Sigmoid colon (tissue), 7 donors: ENCODE measurements around the gene SPDYE4. TPM values are rescaled to one million over a fixed set of nuclear protein-coding genes. Genes with fewer than 3 reads are reported as not detected.

Experiments used
- DNase-seq: peaks from one replicate; pipeline ENCODE4 v3.0.0-alpha.2; 2019
- H3K27ac ChIP-seq, 4 donors: fragments of 200-600 bp; sonication (generic); one replicate each; pipeline ENCODE4 v1.5.1; 2016 to 2019; ENCODE audit warnings: mild to moderate bottlenecking in 1 of 4
- H3K27me3 ChIP-seq, 3 donors: fragments of 200-600 bp; sonication (generic); one replicate each; pipeline ENCODE4 v1.5.1; 2019; ENCODE audit warnings: mild to moderate bottlenecking in 1 of 3
- H3K36me3 ChIP-seq, 4 donors: fragments of 200-600 bp; sonication (generic); one replicate each; pipeline ENCODE4 v1.5.1; 2016 to 2019
- H3K4me1 ChIP-seq, 4 donors: fragments of 200-600 bp; sonication (generic); one replicate each; pipeline ENCODE4 v1.5.1; 2017 to 2019
- H3K4me3 ChIP-seq, 4 donors: fragments of 200-600 bp; sonication (generic); one replicate each; pipeline ENCODE4 v1.5.1; 2017 to 2019; ENCODE audit warnings: mild to moderate bottlenecking in 2 of 4, moderate library complexity in 1 of 4
- H3K9me3 ChIP-seq, 4 donors: fragments of 200-600 bp in 3 of 4; sonication (generic) in 3 of 4; one replicate each; pipeline versions ENCODE4 v1.5.1 to v1.6.1; 2013 to 2019
- EP300 ChIP-seq, 4 donors: sonication (generic); formaldehyde crosslinking; IDR thresholded peaks; one replicate each; pipeline ENCODE4 v1.6.1; 2017; ENCODE audit warnings: antibody characterized with exemption in 4 of 4
- POLR2A ChIP-seq, 2 donors: fragments of 450-650 bp; IDR thresholded peaks; one replicate each; pipeline ENCODE4 v1.6.1; 2016; ENCODE audit warnings: antibody characterized with exemption in 2 of 2, mild to moderate bottlenecking in 2 of 2, moderate library complexity in 2 of 2
- POLR2AphosphoS5 ChIP-seq, 4 donors: sonication (generic); formaldehyde crosslinking; IDR thresholded peaks; one replicate each; pipeline ENCODE4 v1.6.1; 2017; ENCODE audit warnings: antibody characterized with exemption in 4 of 4
- WGBS, 2 donors: extraction: QIAGEN DNeasy Blood & Tissue Kit; methylation state at CpG; one replicate each; pipeline ENCODE4 v1.1.7; 2013; 5-methylcytosine and 5-hydroxymethylcytosine counted together
- intact Hi-C: fragments of 100-400 bp; cut with DNase I; formaldehyde crosslinking; loops from one replicate; pipeline ENCODE4 v1.15.1; 2023
- polyA plus RNA-seq, 3 donors: library from polyadenylated mRNA; stranded (reverse); fragments of 200-250 nt; gene quantifications; one replicate each; pipeline ENCODE4 v1.2.3, GENCODE V29; 2013
- total RNA-seq, 4 donors: library from RNA; depleted of rRNA; stranded (reverse); fragments of >200 nt; gene quantifications; one replicate each; pipeline ENCODE4 v1.1.0, GENCODE V29; 2016
- TF ChIP-seq, protein P1 (sequence below), 4 experiments: fragments of 450-650 bp in 3 of 4; fragments of 200-600 bp in 1 of 4; IDR thresholded peaks; one replicate each; pipeline ENCODE4 v1.5.1; 2016 to 2019; ENCODE audit warnings: antibody characterized with exemption in 4 of 4, mild to moderate bottlenecking in 3 of 4, moderate library complexity in 2 of 4
- donor health status: healthy with polysubstance abuse.
- donor health status: Bipolar disorder and iron deficiency.
- donor health status: healthy.

Gene SPDYE4
- total and polyA plus RNA-seq, 7 donors, result not detected

DNA sequence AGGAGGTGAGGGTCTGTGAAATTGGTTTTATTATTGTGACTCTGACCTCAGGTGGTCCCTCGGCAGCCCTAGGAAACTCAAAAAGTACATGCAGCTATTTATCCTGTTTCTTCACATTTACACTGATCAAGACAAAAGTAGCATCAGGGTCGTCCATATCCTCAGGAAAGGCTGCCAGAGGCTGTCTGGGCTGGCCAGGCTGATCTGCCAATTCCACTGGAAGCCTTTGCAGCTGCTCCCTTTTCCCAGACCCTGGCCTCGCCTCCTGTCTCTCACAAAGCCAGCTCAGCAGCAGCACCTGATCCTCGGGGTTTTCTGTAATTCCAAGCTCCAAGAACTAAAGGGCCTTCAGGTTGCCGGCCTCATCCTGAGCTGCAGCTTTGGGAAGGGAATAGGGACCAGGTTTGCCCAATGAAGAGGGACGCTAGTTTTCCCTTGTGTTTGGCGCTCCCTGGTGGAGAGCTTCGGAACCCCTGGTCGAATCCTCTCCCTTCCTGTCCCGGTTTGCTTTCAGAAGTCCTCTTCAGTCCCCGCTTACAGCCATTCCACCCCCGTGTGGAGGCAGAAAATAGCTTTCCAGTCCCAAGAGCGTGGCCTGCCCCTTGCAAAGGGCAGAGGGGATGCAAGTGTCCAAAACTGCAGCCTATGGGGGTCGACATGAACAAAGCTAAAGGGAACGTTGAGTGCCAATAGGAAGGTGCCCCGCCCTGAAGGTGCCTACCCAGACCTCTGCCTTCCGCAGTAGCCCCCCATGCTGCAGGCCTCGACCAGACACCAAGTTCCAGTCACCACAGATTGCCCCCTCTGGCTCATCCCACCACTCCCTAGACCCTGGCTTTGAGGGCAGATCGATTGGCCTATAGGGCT lies 27.4 kb upstream of the SPDYE4 start:
- Histone ChIP-seq H3K4me3 (no peak overlapping the region), H3K27me3 (no peaks in the 10 kb centered on the region), H3K36me3 (no peaks in the 10 kb centered on the region), H3K27ac (no peak overlapping the region), H3K9me3 (no peaks in the 10 kb centered on the region), H3K4me1 (no peaks in the 10 kb centered on the region)
- TF ChIP-seq POLR2A (IDR thresholded peaks at IDR 0.05), result no peak
- TF ChIP-seq, protein P1, sequence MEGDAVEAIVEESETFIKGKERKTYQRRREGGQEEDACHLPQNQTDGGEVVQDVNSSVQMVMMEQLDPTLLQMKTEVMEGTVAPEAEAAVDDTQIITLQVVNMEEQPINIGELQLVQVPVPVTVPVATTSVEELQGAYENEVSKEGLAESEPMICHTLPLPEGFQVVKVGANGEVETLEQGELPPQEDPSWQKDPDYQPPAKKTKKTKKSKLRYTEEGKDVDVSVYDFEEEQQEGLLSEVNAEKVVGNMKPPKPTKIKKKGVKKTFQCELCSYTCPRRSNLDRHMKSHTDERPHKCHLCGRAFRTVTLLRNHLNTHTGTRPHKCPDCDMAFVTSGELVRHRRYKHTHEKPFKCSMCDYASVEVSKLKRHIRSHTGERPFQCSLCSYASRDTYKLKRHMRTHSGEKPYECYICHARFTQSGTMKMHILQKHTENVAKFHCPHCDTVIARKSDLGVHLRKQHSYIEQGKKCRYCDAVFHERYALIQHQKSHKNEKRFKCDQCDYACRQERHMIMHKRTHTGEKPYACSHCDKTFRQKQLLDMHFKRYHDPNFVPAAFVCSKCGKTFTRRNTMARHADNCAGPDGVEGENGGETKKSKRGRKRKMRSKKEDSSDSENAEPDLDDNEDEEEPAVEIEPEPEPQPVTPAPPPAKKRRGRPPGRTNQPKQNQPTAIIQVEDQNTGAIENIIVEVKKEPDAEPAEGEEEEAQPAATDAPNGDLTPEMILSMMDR (IDR thresholded peaks at IDR 0.05), result peak in 3 of 4 experiments; percentile 47 to 71 (median 50)
- intact Hi-C loops, result loop anchor here (2.0 kb wide), 1 partner anchor 375 kb away; no protein-coding TSS in a partner anchor
- WGBS, 2 donors, result 27 to 33% methylated on average over 19 of the region's 19 CpGs
- peak; percentile 78 for DNase-seq

DNA sequence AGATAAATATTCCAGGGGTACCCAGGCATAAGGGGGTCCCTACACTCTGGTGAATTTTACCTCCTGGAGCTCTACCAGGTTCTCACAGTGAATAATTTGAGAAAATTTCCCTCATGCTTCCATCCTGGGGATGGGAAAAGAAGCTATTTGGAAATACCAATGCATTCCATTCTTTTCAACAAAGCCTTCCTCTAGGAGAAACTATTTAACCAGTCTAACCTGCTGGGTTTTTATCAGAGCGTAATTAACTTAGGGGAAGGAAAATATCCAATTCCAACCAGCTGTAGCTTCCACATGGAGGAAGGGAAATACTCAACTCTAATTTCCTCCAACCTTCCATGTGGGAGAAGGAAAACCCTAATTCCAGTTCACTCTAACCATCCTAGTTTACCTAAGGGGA lies 23.8 kb upstream of the SPDYE4 start:
- H3K4me3 ChIP-seq, result no peak overlapping the region
- TF ChIP-seq EP300 (IDR thresholded peaks at IDR 0.05), result no peak
- TF ChIP-seq, protein P1 (IDR thresholded peaks at IDR 0.05), result no peak
- TF ChIP-seq POLR2A (IDR thresholded peaks at IDR 0.05), result no peak
- no peak for TF ChIP-seq POLR2AphosphoS5 (IDR thresholded peaks at IDR 0.05)
- H3K9me3 ChIP-seq, result no peaks in the 10 kb centered on the region
- H3K27me3 ChIP-seq, result no peaks in the 10 kb centered on the region
- DNase-seq, result no peak
- H3K27ac ChIP-seq, result no peak overlapping the region
- H3K36me3 ChIP-seq, result no peaks in the 10 kb centered on the region
- 94% methylated on average over 1 of the region's 1 CpG for WGBS, 2 donors
- intact Hi-C loops, result no loop called here
- no peaks in the 10 kb centered on the region for H3K4me1 ChIP-seq

DNA sequence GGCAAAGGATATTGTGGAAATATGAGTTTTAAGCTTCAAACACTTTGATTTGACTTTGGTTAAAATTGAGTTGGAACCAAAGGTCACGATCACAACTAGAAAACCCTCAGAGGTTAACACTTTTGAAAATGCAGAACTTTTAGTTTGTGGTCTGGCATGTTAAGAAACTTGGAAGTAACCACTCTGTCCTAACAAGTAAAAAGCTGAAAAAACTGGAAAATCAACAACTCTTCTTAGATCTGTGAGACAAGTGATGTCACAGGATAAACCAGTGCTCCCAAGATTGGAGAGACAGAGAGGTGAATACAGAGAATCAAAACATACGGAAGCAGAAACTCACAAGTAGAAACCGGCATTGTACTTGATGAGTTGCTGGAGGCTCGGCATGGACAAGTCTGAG lies 23.4 kb upstream of the SPDYE4 start:
- DNase-seq, result no peak
- Histone ChIP-seq H3K9me3 (no peaks in the 10 kb centered on the region), H3K4me3 (no peak overlapping the region), H3K27ac (no peak overlapping the region), H3K36me3 (no peaks in the 10 kb centered on the region), H3K27me3 (no peaks in the 10 kb centered on the region), H3K4me1 (no peaks in the 10 kb centered on the region)
- 87 to 89% methylated on average over 4 of the region's 4 CpGs for whole genome bisulfite sequencing, 2 donors
- intact Hi-C loops, result no loop called here
- TF ChIP-seq POLR2A (IDR thresholded peaks at IDR 0.05), result no peak
- no peak for TF ChIP-seq EP300 (IDR thresholded peaks at IDR 0.05)
- TF ChIP-seq, protein P1 (IDR thresholded peaks at IDR 0.05), result no peak
- no peak for TF ChIP-seq POLR2AphosphoS5 (IDR thresholded peaks at IDR 0.05)

DNA sequence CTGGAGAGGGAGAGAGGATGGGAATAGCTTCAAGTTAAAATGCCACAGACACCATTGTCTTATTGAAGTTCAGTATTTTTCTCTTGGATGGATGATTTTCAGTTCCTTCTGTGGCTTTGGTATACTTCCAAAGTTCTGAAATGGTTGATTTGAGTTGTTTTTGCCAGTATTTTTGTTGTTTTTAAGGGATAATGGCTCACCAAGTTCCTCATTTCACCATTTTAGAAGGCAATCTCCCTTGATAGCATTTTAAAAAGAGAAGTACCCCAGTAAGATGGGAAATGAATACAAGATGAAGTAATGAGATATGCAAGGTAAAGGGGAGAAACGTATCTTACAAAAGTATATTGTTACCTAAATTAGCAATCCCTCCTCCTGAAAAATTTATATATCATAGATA lies 18.5 kb upstream of the SPDYE4 start:
- 66 to 93% methylated on average over 1 of the region's 1 CpG for WGBS, 2 donors
- peaks cover 0 to 4% (median 0%) of the 10 kb centered on the region in 3 donors for H3K27me3 ChIP-seq
- H3K27ac ChIP-seq, result no peak overlapping the region
- H3K4me3 ChIP-seq, result no peak overlapping the region
- TF ChIP-seq POLR2A (IDR thresholded peaks at IDR 0.05), result no peak
- TF ChIP-seq, protein P1 (IDR thresholded peaks at IDR 0.05), result no peak
- TF ChIP-seq EP300 (IDR thresholded peaks at IDR 0.05), result no peak
- TF ChIP-seq POLR2AphosphoS5 (IDR thresholded peaks at IDR 0.05), result no peak
- DNase-seq, result no peak
- H3K9me3 ChIP-seq, result peaks cover 0 to 2% (median 0%) of the 10 kb centered on the region in 4 donors
- intact Hi-C loops, result no loop called here
- H3K4me1 ChIP-seq, result no peaks in the 10 kb centered on the region
- no peaks in the 10 kb centered on the region for H3K36me3 ChIP-seq
